Skeletal muscle satellite cell (primary cell): Measurements from ENCODE around the gene CRABP2. TPM values are rescaled to one million over a fixed set of nuclear protein-coding genes. Genes with fewer than 3 reads are reported as not detected.

Experiments
- H3K27me3 ChIP-seq: 2 replicates; pipeline ENCODE4 v1.7.0; 2013; ENCODE audit warnings: low read length; ENCODE audit not compliant: control insufficient read depth, insufficient read depth
- H3K36me3 ChIP-seq: 2 replicates; pipeline ENCODE4 v1.7.0; 2013; ENCODE audit warnings: mild to moderate bottlenecking, control low read depth, low read length; ENCODE audit not compliant: insufficient read depth
- H3K4me1 ChIP-seq: 2 replicates; pipeline ENCODE4 v1.7.0; 2013; ENCODE audit warnings: low read length; ENCODE audit not compliant: control insufficient read depth, insufficient read depth
- H3K4me2 ChIP-seq: 2 replicates; pipeline ENCODE4 v1.7.0; 2013; ENCODE audit warnings: mild to moderate bottlenecking, low read length
- H3K4me3 ChIP-seq: 2 replicates; pipeline ENCODE4 v1.7.0; 2013; ENCODE audit warnings: low read length
- H3K9ac ChIP-seq: 2 replicates; pipeline ENCODE4 v1.7.0; 2013; ENCODE audit warnings: mild to moderate bottlenecking, low read depth, low read length, moderate library complexity
- H3K9me3 ChIP-seq: replicated peaks from 2 replicates; pipeline ENCODE4 v1.7.0; 2013; ENCODE audit warnings: mild to moderate bottlenecking, control low read depth, low read length
- total RNA-seq: library from RNA; depleted of rRNA; stranded (reverse); fragments of >200 nt; gene quantifications from 2 replicates; pipeline ENCODE4 v1.2.3, GENCODE V29; 2012; rRNA removed

CRABP2 gene
- 12.4 and 20.3 TPM in 2 replicates for total RNA-seq

- peaks cover 46% of the 10 kb centered on the region for H3K27me3 ChIP-seq
Observed at GRCh38 chr1:156705321-156705917, at the start of gene CRABP2. Gene CRABP2, minus strand, starts transcription at chr1:156705583. Its CDS starts 137 bp downstream, at chr1:156705446.

GRCh38 chr1:156754219-156754618 is 48.8 kb upstream of the CRABP2 start:
- Histone ChIP-seq H3K36me3 (peaks cover 3% of the 10 kb centered on the region), H3K4me2 (no peak overlapping the region), H3K4me1 (peaks cover 18% of the 10 kb centered on the region), H3K4me3 (no peak overlapping the region), H3K27me3 (no peaks in the 10 kb centered on the region), H3K9ac (no peak overlapping the region), H3K9me3 (no peaks in the 10 kb centered on the region)

More at GRCh38 chr1:156705321-156705917, at the start of gene CRABP2:
- Histone ChIP-seq H3K9ac (peak within 1 kb of the TSS; percentile 49), H3K4me1 (peaks cover 43% of the 10 kb centered on the region), H3K4me2 (peak within 1 kb of the TSS; percentile 91), H3K36me3 (no peaks in the 10 kb centered on the region), H3K9me3 (no peaks in the 10 kb centered on the region), H3K4me3 (peak within 1 kb of the TSS; percentile 66)

- Histone ChIP-seq H3K4me1 (peaks cover 30% of the 10 kb centered on the region), H3K27me3 (no peaks in the 10 kb centered on the region), H3K4me3 (peak overlapping the region; percentile 99), H3K9me3 (no peaks in the 10 kb centered on the region), H3K4me2 (peak overlapping the region; percentile 98), H3K9ac (peak overlapping the region; percentile 99), H3K36me3 (peaks cover 3% of the 10 kb centered on the region)
Observed at GRCh38 chr1:156752843-156753482, 47.6 kb upstream of the CRABP2 start.

- H3K9ac ChIP-seq: peak overlapping the region; percentile 99
- peaks cover 3% of the 10 kb centered on the region for H3K36me3 ChIP-seq
- H3K27me3 ChIP-seq: no peaks in the 10 kb centered on the region
- H3K9me3 ChIP-seq: no peaks in the 10 kb centered on the region
- H3K4me1 ChIP-seq: peaks cover 39% of the 10 kb centered on the region
- peak overlapping the region; percentile 98 for H3K4me2 ChIP-seq
- H3K4me3 ChIP-seq: peak overlapping the region; percentile 99
Observed at GRCh38 chr1:156751757-156752481, 46.5 kb upstream of the CRABP2 start.

- H3K9me3 ChIP-seq: no peaks in the 10 kb centered on the region
- H3K9ac ChIP-seq: peak within 1 kb of the TSS; percentile 99
- peaks cover 44% of the 10 kb centered on the region for H3K4me1 ChIP-seq
- H3K27me3 ChIP-seq: no peaks in the 10 kb centered on the region
- H3K4me2 ChIP-seq: peak within 1 kb of the TSS; percentile 98
- H3K36me3 ChIP-seq: peaks cover 3% of the 10 kb centered on the region
- H3K4me3 ChIP-seq: peak within 1 kb of the TSS; percentile 99
Observed at GRCh38 chr1:156751451-156751756, 46.0 kb upstream of the CRABP2 start, which contains the start of gene HDGF. Gene HDGF, minus strand, starts transcription at chr1:156751675. Its CDS starts 246 bp downstream, at chr1:156751429.

GRCh38 chr1:156750711-156751450 is 45.5 kb upstream of the CRABP2 start:
- H3K9ac ChIP-seq: peak overlapping the region; percentile 99
- peak overlapping the region; percentile 98 for H3K4me2 ChIP-seq
- peaks cover 3% of the 10 kb centered on the region for H3K36me3 ChIP-seq
- H3K9me3 ChIP-seq: no peaks in the 10 kb centered on the region
- peak overlapping the region; percentile 99 for H3K4me3 ChIP-seq
- H3K4me1 ChIP-seq: peaks cover 49% of the 10 kb centered on the region
- H3K27me3 ChIP-seq: no peaks in the 10 kb centered on the region

GRCh38 chr1:156750191-156750672 is 44.8 kb upstream of the CRABP2 start:
- Histone ChIP-seq H3K9me3 (no peaks in the 10 kb centered on the region), H3K4me3 (peak overlapping the region; percentile 99), H3K27me3 (no peaks in the 10 kb centered on the region), H3K36me3 (peaks cover 6% of the 10 kb centered on the region), H3K4me1 (peaks cover 54% of the 10 kb centered on the region), H3K9ac (peak overlapping the region; percentile 99), H3K4me2 (peak overlapping the region; percentile 98)

GRCh38 chr1:156749419-156750118 is 44.2 kb upstream of the CRABP2 start:
- Histone ChIP-seq H3K4me2 (peak overlapping the region; percentile 98), H3K27me3 (no peaks in the 10 kb centered on the region), H3K9me3 (no peaks in the 10 kb centered on the region), H3K36me3 (peaks cover 13% of the 10 kb centered on the region), H3K4me3 (peak overlapping the region; percentile 99), H3K4me1 (peaks cover 54% of the 10 kb centered on the region), H3K9ac (peak overlapping the region; percentile 99)

GRCh38 chr1:156748670-156749418 is 43.5 kb upstream of the CRABP2 start:
- peak overlapping the region; percentile 98 for H3K4me2 ChIP-seq
- H3K4me1 ChIP-seq: peaks cover 54% of the 10 kb centered on the region
- no peaks in the 10 kb centered on the region for H3K9me3 ChIP-seq
- H3K36me3 ChIP-seq: peaks cover 16% of the 10 kb centered on the region
- peak overlapping the region; percentile 99 for H3K4me3 ChIP-seq
- H3K9ac ChIP-seq: peak overlapping the region; percentile 99
- no peaks in the 10 kb centered on the region for H3K27me3 ChIP-seq
